Activated CD8-positive, alpha-beta T cell treated with anti-CD3 and anti-CD28 coated beads for 36 hours (primary cell): Measurements from ENCODE around the gene METTL25B. TPM values are rescaled to one million over a fixed set of nuclear protein-coding genes. Genes with fewer than 3 reads are reported as not detected.

Experiments used
- ATAC-seq: fragments of 200-7000 bp; cut with Tn5 transposase; one replicate; pipeline ENCODE4 v1.10.0; 2021; ENCODE audit warnings: mild to moderate bottlenecking, moderate library complexity
- CTCF ChIA-PET: fragments of 350-600 bp; sonication (Branson Sonifier 250); formaldehyde crosslinking; loops from one replicate; lab custom pipeline; 2021; ENCODE audit warnings: antibody characterized with exemption; lab: Charles Lee
- POLR2A ChIA-PET: fragments of 350-600 bp; sonication (Branson Sonifier 250); formaldehyde crosslinking; loops from one replicate; lab custom pipeline; 2021; ENCODE audit warnings: antibody characterized with exemption; lab: Charles Lee
- DNase-seq: peaks from one replicate; pipeline ENCODE4 v3.0.0-alpha.2; 2020
- H3K27ac Mint-ChIP-seq: one replicate; pipeline ENCODE4 v1.8.0; 2021; ENCODE audit warnings: mild to moderate bottlenecking, mixed read lengths
- H3K27me3 Mint-ChIP-seq: one replicate; pipeline ENCODE4 v1.8.0; 2021; ENCODE audit warnings: mixed read lengths
- H3K36me3 Mint-ChIP-seq: one replicate; pipeline ENCODE4 v1.8.0; 2021; ENCODE audit warnings: low read depth, mixed read lengths
- H3K4me1 Mint-ChIP-seq: one replicate; pipeline ENCODE4 v1.8.0; 2021; ENCODE audit warnings: low read depth, mixed read lengths
- H3K4me3 Mint-ChIP-seq: one replicate; pipeline ENCODE4 v1.8.0; 2021; ENCODE audit warnings: mild to moderate bottlenecking, moderate library complexity, mixed read lengths
- H3K9me3 Mint-ChIP-seq: one replicate; pipeline ENCODE4 v1.8.0; 2021; ENCODE audit warnings: mixed read lengths
- intact Hi-C: fragments of 100-400 bp; cut with micrococcal nuclease; formaldehyde crosslinking; loops from one replicate; pipeline ENCODE4 v1.10.0; 2022
- total RNA-seq, 2 experiments: library from RNA; stranded (reverse); gene quantifications; one replicate each; pipeline ENCODE4 v1.2.3, GENCODE V29; 2021
- TF ChIP-seq, protein P1 (sequence below): fragments of 200-600 bp; IDR thresholded peaks from one replicate; pipeline ENCODE4 v1.8.0; 2022; ENCODE audit warnings: antibody characterized with exemption, mild to moderate bottlenecking

The METTL25B gene
- total RNA-seq, 2 experiments from 2014 or later, result 32.3 to 32.5 TPM

DNA sequence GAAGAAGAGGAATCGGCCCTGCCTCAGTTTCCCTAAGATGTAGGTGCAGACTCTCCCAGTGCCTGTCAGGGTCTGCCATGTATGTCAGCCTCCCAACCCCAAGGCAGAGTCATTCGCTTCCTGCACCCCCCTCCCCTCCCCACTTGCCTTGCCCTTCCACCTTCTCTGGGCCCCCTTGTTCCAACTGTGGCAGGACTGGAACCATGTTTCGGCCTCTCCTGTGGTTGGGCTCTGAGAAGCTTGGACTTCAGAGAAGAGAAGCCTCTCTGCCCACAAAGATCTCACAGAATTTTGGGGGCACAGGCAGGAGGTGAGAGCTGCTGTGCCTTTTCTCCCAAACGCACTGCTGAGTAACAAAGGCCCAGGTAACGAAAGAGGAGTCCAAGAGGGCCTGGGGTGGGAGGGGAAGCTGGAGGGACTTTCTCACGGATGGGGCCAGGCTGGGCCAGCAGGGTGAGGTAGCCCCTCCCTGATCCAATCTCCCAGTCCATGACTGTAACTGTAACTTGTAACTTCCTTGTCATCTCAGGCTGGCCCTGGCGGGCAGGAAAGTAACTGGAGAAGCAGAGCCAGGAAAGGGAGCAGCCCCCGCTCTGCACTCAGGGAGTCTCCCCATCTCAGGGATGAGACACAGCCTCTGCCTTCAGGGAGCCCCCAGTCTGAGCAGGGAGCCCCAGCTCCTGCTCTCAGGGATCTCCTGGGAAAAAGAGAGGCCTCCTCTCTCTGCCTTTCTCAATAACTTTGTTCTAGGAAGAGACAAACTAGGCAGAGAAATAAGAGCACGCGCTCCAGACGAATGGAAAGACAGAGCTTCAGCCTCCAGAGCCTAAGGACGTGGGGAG is 34.2 kb upstream of the METTL25B start:
- H3K4me3 Mint-ChIP-seq, result no peak overlapping the region
- intact Hi-C loops, result no loop called here
- H3K27me3 Mint-ChIP-seq, result peaks cover 53% of the 10 kb centered on the region
- H3K4me1 Mint-ChIP-seq, result peaks cover 23% of the 10 kb centered on the region
- H3K9me3 Mint-ChIP-seq, result no peaks in the 10 kb centered on the region
- ChIA-PET POLR2A (interaction anchor here (0.7 to 1.1 kb wide), 2 partner anchors 10 to 12 kb away, joined by 3 to 7 read pairs; no protein-coding TSS in a partner anchor), CTCF (interaction anchor here (0.8 to 13.3 kb wide), 5 partner anchors 9 to 70 kb away, joined by 3 to 396 read pairs (median 5); partner anchors contain the start of genes CRABP2, ISG20L2 and METTL25B)
- H3K27ac Mint-ChIP-seq, result no peak overlapping the region
- no peak for ATAC-seq
- H3K36me3 Mint-ChIP-seq, result no peaks in the 10 kb centered on the region
- DNase-seq, result no peak
- TF ChIP-seq, protein P1, sequence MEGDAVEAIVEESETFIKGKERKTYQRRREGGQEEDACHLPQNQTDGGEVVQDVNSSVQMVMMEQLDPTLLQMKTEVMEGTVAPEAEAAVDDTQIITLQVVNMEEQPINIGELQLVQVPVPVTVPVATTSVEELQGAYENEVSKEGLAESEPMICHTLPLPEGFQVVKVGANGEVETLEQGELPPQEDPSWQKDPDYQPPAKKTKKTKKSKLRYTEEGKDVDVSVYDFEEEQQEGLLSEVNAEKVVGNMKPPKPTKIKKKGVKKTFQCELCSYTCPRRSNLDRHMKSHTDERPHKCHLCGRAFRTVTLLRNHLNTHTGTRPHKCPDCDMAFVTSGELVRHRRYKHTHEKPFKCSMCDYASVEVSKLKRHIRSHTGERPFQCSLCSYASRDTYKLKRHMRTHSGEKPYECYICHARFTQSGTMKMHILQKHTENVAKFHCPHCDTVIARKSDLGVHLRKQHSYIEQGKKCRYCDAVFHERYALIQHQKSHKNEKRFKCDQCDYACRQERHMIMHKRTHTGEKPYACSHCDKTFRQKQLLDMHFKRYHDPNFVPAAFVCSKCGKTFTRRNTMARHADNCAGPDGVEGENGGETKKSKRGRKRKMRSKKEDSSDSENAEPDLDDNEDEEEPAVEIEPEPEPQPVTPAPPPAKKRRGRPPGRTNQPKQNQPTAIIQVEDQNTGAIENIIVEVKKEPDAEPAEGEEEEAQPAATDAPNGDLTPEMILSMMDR, result no peak

DNA sequence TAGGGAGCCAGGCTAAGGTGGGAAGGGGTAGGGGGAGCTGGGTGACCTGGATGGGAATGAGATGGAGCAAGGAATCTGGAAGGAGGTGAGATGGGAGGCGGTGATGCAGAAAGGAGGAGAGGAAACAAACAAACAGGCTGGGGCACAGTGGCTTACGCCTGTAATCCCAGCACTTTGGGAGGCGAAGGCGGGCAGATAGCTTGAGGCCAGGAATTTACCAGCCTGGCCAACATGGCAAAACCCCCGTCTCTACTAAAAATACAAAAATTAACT is 33.6 kb upstream of the METTL25B start:
- no peak for ATAC-seq
- TF ChIP-seq, protein P1, result no peak
- no peaks in the 10 kb centered on the region for H3K36me3 Mint-ChIP-seq
- peaks cover 18% of the 10 kb centered on the region for H3K4me1 Mint-ChIP-seq
- H3K27me3 Mint-ChIP-seq, result peaks cover 52% of the 10 kb centered on the region
- H3K27ac Mint-ChIP-seq, result no peak overlapping the region
- no peaks in the 10 kb centered on the region for H3K9me3 Mint-ChIP-seq
- H3K4me3 Mint-ChIP-seq, result no peak overlapping the region
- POLR2A ChIA-PET, result interaction anchor here (0.7 kb wide), 1 partner anchor 10 kb away, joined by 7 read pairs; no protein-coding TSS in a partner anchor
- CTCF ChIA-PET, result interaction anchor here (0.8 to 13.3 kb wide), 5 partner anchors 9 to 70 kb away, joined by 3 to 396 read pairs (median 5); partner anchors contain the start of genes CRABP2, ISG20L2 and METTL25B
- intact Hi-C loops, result no loop called here
- DNase-seq, result no peak

DNA sequence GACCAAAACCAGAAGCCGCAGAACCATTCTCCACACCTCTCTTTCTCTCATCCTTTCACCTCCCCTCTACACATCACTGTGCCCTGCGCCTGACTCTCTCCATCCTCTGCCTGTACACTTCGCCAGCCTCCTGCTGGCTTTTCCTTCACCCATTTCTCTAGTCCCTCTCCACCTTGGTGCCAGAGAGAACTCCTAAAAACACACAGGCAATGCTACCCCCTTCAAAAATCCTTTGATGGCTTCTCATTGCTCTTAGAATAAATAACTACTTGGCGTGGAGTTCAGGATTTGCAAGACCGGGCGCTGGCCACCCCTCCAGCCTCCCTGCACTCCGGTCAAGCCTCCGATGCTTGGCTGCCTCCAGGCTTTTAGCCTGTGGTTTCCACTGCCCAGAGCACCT is 31.5 kb upstream of the METTL25B start:
- ChIA-PET CTCF (interaction anchor here (1.1 to 13.3 kb wide), 2 partner anchors 10 to 30 kb away, joined by 4 to 396 read pairs; partner anchors contain the start of genes ISG20L2 and METTL25B), POLR2A (interaction anchor here (0.6 to 0.9 kb wide), 2 partner anchors 11 to 25 kb away, joined by 3 to 5 read pairs; no protein-coding TSS in a partner anchor)
- DNase-seq (no peak), ATAC-seq (no peak)
- Mint-ChIP-seq H3K4me1 (peaks cover 19% of the 10 kb centered on the region), H3K36me3 (no peaks in the 10 kb centered on the region), H3K27ac (no peak overlapping the region), H3K9me3 (no peaks in the 10 kb centered on the region), H3K4me3 (no peak overlapping the region), H3K27me3 (peaks cover 39% of the 10 kb centered on the region)
- TF ChIP-seq, protein P1, result no peak
- intact Hi-C loops, result no loop called here

DNA sequence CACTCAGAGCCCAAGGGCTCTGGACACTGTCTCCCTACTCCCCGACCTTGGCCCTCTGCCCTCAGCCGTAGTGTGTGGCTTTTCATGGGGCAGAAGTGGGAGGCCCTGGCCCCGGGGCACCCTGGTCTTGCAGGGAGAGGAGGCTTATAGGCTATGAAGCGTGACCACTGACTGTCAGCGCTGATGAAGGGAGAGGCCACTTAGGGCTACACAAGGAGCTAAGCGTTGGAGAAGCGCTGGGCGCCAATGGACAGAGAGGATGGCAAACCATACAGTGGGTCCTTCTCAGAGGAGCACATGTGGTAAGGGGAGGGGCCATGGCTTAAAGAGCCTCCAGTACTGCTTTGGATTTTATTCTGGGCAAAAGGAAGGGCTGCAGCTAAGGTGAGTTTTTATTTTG is 30.8 kb upstream of the METTL25B start:
- ATAC-seq (no peak), DNase-seq (no peak)
- TF ChIP-seq, protein P1, result no peak
- H3K27ac Mint-ChIP-seq, result no peak overlapping the region
- ChIA-PET CTCF (interaction anchor here (0.7 to 13.0 kb wide), 3 partner anchors 6 to 29 kb away, joined by 3 to 271 read pairs (median 5); no protein-coding TSS in a partner anchor), POLR2A (interaction anchor here (0.9 kb wide), 1 partner anchor 24 kb away, joined by 5 read pairs; no protein-coding TSS in a partner anchor)
- H3K36me3 Mint-ChIP-seq, result no peaks in the 10 kb centered on the region
- intact Hi-C loops, result no loop called here
- H3K27me3 Mint-ChIP-seq, result peaks cover 32% of the 10 kb centered on the region
- H3K9me3 Mint-ChIP-seq, result no peaks in the 10 kb centered on the region
- peaks cover 13% of the 10 kb centered on the region for H3K4me1 Mint-ChIP-seq
- no peak overlapping the region for H3K4me3 Mint-ChIP-seq
